Thoracic aorta (tissue), 2 donors: ENCODE results near the gene ZBED4. TPM values are rescaled to one million over a fixed set of nuclear protein-coding genes. Genes with fewer than 3 reads are reported as not detected.

ENCODE experiments used
- ATAC-seq: fragments of 150-250 bp; one replicate; pipeline ENCODE4 v1.8.0; 2017; ENCODE audit warnings: low read depth; ENCODE audit not compliant: insufficient number of reproducible peaks, low FRiP score
- DNase-seq: peaks from one replicate; pipeline ENCODE4 v3.0.0-alpha.2; 2020; ENCODE audit warnings: low spot score
- H3K27ac ChIP-seq, 2 donors: fragments of 200-600 bp; sonication (generic); 1 replicate in 1 of 2; 2 replicates in 1 of 2; pipeline ENCODE4 v1.5.1; 2016; ENCODE audit warnings: mild to moderate bottlenecking in 2 of 2, moderate library complexity in 2 of 2
- H3K27me3 ChIP-seq: fragments of 200-600 bp; sonication (generic); replicated peaks from 2 replicates; pipeline ENCODE4 v1.6.0; 2016; ENCODE audit warnings: mild to moderate bottlenecking; ENCODE audit not compliant: insufficient read depth
- H3K36me3 ChIP-seq: fragments of 200-600 bp; sonication (generic); one replicate; pipeline ENCODE4 v1.5.1; 2016
- H3K4me1 ChIP-seq, 2 donors: fragments of 200-600 bp; sonication (generic); 1 replicate in 1 of 2; 2 replicates in 1 of 2; pipeline versions ENCODE4 v1.5.1 to v1.6.0; 2016; ENCODE audit warnings: low read depth in 2 of 2, mild to moderate bottlenecking in 1 of 2; ENCODE audit not compliant: control insufficient read depth in 1 of 2
- H3K4me3 ChIP-seq: fragments of 200-600 bp; sonication (generic); 2 replicates; pipeline ENCODE4 v1.5.1; 2016; ENCODE audit warnings: mild to moderate bottlenecking
- H3K9me3 ChIP-seq: fragments of 200-600 bp; sonication (generic); 2 replicates; pipeline ENCODE4 v1.5.1; 2016
- total RNA-seq, 2 donors: library from RNA; depleted of rRNA; stranded (reverse); fragments of >200 nt; gene quantifications; one replicate each; pipeline versions ENCODE4 v1.1.0 to v1.2.3, GENCODE V29; 2016
- TF ChIP-seq, protein P1 (sequence below): fragments of 200-600 bp; sonication (generic); IDR thresholded peaks from one replicate; pipeline ENCODE4 v1.5.1; 2019; ENCODE audit warnings: antibody characterized with exemption

Gene ZBED4
- total RNA-seq, 2 donors from 2014 or later, result 9.2 to 15.1 TPM

DNA sequence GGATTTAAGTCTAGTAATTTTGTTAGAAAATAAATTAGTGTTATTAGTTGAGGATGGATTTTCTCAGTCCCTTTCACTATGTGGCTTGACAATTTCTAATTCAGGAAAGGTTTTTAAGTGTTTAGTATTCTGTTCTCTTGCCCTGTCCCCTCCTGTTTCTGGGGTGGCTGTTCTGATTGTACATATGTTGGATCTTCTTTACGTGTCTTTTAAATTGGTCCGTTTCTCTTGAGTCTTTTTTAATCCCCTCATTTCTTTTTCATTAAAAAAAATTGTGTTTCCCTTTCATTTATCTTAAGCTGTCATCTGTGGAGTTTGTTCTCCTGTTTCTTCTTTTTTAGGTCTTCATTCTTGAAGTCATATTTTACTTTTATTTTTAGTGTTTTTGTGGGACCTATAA lies 12.5 kb downstream of the ZBED4 start:
- Histone ChIP-seq H3K27me3 (no peaks in the 10 kb centered on the region), H3K4me3 (no peak overlapping the region), H3K36me3 (no peaks in the 10 kb centered on the region), H3K27ac (no peak overlapping the region), H3K9me3 (peaks cover 10% of the 10 kb centered on the region), H3K4me1 (no peaks in the 10 kb centered on the region)
- DNase-seq (no peak), ATAC-seq (no peak)
- TF ChIP-seq, protein P1, sequence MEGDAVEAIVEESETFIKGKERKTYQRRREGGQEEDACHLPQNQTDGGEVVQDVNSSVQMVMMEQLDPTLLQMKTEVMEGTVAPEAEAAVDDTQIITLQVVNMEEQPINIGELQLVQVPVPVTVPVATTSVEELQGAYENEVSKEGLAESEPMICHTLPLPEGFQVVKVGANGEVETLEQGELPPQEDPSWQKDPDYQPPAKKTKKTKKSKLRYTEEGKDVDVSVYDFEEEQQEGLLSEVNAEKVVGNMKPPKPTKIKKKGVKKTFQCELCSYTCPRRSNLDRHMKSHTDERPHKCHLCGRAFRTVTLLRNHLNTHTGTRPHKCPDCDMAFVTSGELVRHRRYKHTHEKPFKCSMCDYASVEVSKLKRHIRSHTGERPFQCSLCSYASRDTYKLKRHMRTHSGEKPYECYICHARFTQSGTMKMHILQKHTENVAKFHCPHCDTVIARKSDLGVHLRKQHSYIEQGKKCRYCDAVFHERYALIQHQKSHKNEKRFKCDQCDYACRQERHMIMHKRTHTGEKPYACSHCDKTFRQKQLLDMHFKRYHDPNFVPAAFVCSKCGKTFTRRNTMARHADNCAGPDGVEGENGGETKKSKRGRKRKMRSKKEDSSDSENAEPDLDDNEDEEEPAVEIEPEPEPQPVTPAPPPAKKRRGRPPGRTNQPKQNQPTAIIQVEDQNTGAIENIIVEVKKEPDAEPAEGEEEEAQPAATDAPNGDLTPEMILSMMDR, result no peak

DNA sequence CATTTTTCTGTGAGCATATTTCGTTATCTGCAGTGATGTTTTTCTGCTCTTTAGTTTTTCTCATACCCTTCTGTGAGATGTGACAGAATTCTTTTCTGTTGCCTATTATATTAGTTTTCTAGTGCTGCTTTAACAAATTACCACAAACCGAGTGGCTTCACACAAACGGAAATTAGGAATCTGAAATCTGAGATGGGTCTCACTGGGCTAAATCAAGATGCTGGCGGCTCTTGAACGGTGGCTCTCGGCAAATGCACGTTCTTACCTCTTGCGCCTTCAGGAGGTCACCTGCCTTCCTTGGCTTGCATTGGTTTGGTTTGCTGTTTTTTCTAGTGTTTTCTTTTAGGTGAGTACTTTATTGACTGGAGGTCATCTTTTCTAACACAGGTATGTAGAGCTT lies 13.0 kb downstream of the ZBED4 start:
- H3K4me1 ChIP-seq, result no peaks in the 10 kb centered on the region
- H3K9me3 ChIP-seq, result peaks cover 10% of the 10 kb centered on the region
- no peak overlapping the region for H3K27ac ChIP-seq
- no peak overlapping the region for H3K4me3 ChIP-seq
- TF ChIP-seq, protein P1, result no peak
- no peaks in the 10 kb centered on the region for H3K36me3 ChIP-seq
- no peaks in the 10 kb centered on the region for H3K27me3 ChIP-seq
- DNase-seq (no peak), ATAC-seq (no peak)

DNA sequence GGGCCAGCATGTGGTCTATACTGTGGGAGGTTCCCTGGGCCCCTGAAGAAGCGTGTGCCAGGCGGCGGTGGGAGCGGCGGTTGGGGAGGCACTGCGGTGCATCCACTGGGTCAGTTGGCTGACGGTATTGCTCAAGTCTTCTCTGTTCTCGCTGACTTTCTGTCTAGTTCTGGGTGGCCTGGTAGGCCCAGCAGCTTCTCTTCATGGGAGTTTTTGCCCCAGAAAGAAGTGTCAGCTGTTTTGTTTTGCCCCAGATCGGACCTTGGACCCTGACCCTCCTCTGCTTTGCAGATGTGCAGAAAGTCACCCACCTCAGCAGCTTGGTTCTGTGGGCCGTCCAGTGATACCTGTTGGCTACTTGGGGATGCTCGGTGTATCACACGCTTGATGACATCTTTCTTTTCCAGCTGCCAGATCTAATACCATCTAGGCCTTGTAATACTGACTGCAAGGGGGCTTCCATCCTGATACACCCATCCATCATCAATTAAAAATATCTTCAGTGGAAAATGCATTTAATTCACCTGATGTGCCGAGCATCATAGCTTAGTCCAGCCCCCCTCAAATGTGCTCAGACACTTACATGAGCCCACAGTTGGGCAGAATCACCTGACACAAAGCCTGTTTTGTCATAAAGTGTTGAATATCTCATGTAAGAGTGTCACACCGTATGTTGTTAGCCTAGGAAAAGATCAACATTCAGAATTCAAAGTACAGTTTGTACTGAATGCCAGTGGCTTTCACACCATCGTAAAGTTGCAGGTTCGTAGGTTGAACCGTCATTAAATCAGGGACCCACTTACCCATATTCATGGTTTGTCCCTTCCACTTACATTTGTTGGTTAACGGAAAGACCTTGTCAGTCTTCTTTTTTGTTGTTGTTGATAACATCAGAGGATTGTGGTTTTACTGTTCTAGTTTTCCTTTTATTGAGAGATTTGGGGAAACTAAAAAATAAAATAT lies 13.9 kb downstream of the ZBED4 start:
- no peak overlapping the region for H3K4me3 ChIP-seq
- H3K4me1 ChIP-seq, result no peaks in the 10 kb centered on the region
- no peaks in the 10 kb centered on the region for H3K36me3 ChIP-seq
- ATAC-seq (no peak), DNase-seq (no peak)
- H3K27ac ChIP-seq, result no peak overlapping the region
- H3K27me3 ChIP-seq, result no peaks in the 10 kb centered on the region
- H3K9me3 ChIP-seq, result peaks cover 12% of the 10 kb centered on the region
- TF ChIP-seq, protein P1, result no peak

DNA sequence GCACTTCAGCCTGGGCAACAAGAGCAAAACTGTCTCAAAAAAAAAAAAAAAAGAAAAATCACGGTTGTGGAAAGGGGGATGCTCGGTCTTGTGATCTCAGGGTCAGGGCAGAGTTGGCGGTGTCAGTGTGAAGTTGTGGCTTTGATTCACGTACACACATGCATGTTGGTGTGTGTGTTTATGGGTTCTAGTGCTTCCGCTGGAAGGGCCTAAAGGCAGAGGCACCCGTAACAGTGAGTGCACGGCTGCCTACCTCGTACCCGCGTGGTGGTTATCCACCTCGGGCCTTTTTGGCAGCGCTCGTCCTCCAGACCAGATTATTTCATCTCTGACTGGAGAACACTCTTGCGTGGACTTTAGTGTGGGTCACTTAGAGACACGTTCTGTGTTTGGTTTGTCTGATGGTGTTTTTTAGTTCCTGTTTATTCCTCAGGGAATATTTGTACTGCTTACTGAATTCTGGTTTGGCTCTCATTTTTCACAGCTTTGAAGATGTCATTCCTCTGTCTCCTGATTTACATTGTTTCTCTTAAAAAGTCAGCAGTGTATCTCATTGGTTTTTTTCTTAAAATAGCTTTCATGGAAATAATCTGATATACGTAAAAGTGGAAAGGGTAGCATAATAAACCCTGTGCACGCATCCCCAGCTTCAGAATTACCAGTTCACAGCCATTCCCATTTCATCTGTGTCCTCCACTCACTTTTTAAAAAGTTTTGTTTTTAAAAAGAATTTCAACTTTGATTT lies 15.6 kb downstream of the ZBED4 start:
- Histone ChIP-seq H3K9me3 (peaks cover 12% of the 10 kb centered on the region), H3K4me1 (no peaks in the 10 kb centered on the region), H3K27ac (no peak overlapping the region), H3K4me3 (no peak overlapping the region), H3K36me3 (peaks cover 5% of the 10 kb centered on the region), H3K27me3 (no peaks in the 10 kb centered on the region)
- DNase-seq, result no peak
- TF ChIP-seq, protein P1, result no peak
- no peak for ATAC-seq
